ENCODE data around the gene PLEKHN1.

PLEKHN1 gene

DNA sequence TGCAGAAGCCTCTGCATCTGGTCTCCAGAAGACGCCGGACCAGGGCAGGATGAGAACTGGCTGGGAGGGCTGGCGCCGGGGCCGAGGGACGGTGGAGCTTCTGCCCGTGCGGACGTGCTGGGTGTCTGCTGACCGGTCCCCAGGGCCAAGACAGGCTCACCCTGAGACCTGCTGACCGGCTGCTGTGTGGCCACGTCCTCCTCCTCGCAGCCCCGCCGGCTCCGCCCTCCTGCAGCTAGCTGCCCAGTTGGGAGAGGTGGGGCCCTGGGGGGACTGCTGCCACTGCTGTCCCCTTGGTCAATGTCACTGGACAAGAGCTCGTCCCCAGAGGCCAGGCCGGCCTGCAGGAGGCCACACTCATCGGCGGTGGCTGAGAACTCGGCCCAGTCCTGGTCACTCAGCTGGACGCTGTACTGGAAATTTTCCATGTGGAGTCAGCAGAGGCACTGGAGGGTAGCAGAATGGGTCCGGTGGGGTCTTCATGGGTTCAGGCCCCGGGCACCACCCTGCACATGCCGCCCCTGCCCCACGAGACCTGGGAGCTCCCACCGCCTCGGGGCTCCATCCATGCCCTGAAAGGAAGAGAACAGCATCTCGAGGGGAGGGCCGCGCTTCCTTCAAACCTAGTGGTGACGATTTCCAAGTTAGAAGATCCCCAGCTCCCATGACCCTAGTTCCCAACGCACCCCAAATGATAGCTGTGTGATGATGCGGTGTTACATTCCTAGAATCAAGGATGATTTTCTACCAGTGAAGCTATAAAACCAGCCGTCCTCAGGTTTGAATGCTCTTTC lies 14.5 kb downstream of the PLEKHN1 start:
- DNase-seq (ENCODE audit: low read depth) = no peak
- H3K4me3 ChIP-seq (ENCODE audit: low read length) = no peak overlapping the region
- no peak for TF ChIP-seq CTCF (conservative IDR thresholded peaks at IDR 0.05; ENCODE audit: low read length)

DNA sequence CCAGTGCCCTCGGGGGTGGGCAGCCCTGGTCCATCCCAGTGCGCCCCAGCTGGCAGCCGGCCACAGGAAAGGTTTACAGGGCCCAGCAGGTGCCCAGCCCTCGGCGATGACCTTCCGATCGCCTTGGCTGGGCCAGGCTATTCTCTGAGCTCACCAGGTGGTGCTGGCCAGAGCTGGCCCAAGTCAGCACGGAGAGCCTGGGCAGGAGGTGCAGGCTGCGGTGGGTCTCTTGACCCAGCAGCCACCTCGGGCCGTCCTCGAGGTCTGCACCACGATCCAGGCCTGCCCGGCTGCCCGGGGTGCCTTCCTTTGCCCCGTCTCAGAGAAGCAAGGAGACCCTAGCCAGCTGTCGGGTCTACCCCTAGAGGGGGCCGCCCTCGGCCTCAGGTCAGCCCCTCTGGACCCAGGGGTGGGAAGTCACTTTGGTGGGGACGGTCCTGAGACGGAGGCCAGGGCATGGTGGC lies 15.2 kb downstream of the PLEKHN1 start:
- no peak overlapping the region for H3K4me3 ChIP-seq (ENCODE audit: low read length)
- TF ChIP-seq CTCF (conservative IDR thresholded peaks at IDR 0.05; ENCODE audit: low read length) = no peak
- DNase-seq (ENCODE audit: low read depth) = no peak

DNA sequence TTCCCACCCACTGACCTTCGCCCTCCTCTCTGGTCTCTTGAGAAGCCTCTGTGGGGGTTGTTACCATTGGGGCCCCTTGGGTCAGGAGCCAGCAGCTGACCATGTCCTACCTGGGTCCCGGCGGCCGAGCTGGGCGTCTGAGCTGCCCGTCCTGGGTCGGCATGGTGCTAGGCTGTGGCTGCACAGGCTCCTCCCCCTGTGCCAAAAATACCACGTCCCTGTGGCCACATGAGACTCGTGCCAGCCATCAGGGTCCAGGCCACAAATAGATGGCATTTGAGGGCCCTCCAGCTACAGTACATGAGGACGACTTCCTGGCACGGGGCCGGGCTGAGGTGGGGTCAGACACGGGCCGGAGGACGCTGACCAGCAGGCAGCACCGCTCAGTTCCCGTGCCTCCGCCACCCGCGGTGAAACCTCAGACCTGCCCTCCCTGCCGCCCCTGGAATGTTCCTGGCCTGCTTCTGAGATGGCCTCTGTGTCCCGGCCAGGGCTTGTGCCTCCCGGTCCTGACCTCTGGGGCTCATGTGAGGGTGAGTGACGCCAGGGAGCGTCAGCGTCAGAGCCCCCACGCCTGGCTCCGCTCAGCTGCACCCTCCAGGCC lies 15.8 kb downstream of the PLEKHN1 start, which contains the start of gene PERM1:
TSS of gene PERM1 (minus strand) at position 139 of the 604 bp plus-strand sequence. CDS start 1,064 bp downstream, outside the sequence.
- DNase-seq (ENCODE audit: low read depth) = no peak
- no peak for TF ChIP-seq CTCF (conservative IDR thresholded peaks at IDR 0.05; ENCODE audit: low read length)
- H3K4me3 ChIP-seq (ENCODE audit: low read length) = no peak within 1 kb of the TSS

DNA sequence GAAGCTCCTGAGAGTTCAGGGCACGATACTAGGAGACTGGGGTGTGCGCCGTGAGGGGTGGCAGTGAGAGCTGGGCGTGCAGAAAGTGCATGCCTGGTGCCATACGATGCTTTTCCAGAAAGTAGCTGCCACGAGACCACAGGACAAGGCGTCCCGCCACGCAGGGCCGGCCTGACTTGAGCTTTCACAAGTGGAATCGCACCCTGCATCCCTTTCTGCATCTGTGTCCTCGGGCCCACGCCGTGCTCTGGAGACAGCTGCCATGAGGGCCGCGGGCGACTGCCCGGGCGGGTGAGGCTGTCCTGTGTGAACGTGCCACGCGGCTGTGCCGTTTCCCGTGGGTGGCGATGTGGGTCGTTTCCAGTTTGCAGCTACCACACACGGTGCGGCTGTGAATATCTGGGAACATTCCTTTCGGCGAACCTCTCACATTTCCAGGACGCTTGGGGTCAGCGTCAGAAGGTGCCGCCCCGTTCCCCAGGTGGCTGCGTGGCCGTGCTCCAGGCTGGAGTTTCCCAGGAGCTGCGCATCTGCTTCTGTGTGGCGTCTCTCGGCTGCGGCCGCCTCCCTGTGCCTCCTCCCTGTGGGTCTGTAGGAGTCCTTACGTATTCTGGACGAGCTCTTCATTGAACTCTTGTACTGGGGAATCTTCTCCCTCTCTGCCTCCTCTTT lies 16.6 kb downstream of the PLEKHN1 start:
- H3K4me3 ChIP-seq (ENCODE audit: low read length) = no peak overlapping the region
- no peak for TF ChIP-seq CTCF (conservative IDR thresholded peaks at IDR 0.05; ENCODE audit: low read length)
- DNase-seq (ENCODE audit: low read depth) = no peak

DNA sequence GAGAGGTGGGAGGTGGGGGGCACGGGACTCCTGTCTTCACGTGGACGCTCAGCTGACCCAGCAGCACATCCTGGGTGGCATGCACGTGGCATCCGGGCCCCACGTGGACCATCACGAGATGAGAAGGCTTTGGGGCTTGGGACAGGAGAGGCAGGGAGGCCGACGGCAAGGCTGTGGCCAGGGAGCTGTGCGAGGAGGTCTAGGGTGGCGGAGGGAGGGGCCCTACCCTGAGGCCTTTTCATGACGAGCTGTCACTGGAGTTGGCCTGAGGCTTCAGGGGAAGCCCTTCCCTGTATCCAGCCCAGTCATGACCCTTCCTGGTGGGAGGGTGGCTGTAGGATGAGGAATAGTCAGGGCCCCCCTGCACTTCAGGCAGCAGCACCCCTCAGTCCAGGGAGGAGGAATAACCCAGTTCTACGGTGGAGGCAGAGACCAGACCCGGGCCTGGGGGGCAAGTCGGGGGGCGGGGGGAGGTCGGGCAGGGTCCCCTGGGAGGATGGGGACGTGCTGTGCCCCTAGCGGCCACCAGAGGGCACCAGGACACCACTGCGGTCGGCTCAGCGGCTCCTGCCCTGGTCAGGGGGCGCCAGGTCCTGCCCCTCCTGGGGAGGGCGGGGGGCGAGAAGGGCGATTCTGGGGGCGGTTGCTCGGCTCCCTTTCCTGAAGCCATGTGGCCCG lies 17.7 kb downstream of the PLEKHN1 start:
- H3K4me3 ChIP-seq (ENCODE audit: low read length) = peak overlapping the region; percentile 26
- no peak for DNase-seq (ENCODE audit: low read depth)
- peak; percentile 70 for TF ChIP-seq CTCF (conservative IDR thresholded peaks at IDR 0.05; ENCODE audit: low read length)

DNA sequence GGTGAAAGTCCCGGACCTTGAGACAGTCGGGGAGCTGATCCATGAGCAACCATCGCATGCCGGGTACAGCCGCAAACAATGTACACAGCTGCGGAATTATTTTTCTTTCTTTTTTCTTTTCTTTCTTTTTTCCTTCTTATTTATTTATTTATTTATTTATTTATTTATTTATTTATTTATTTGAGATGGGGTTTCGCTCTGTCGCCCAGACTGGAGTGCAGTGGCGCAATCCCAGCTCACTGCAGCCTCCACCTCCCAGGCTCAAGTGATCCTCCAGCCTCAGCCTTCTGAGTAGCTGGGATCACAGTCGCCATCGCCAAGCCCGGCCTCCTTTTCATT lies 18.2 kb downstream of the PLEKHN1 start:
- peak overlapping the region; percentile 26 for H3K4me3 ChIP-seq (ENCODE audit: low read length)

More for the DNA sequence above, 18.2 kb downstream of the PLEKHN1 start:
- no peak for TF ChIP-seq CTCF (conservative IDR thresholded peaks at IDR 0.05; ENCODE audit: low read length)
- DNase-seq (ENCODE audit: low read depth) = no peak
